ENCODE data around the gene ABHD12B.
A peak's percentile ranks its signal among the peaks of the same experiment; 100 is the strongest.

Gene ABHD12B

GRCh38 chr14:50932592-50933495 is 61.0 kb downstream of the ABHD12B start:
- TF ChIP-seq CTCF (IDR thresholded peaks at IDR 0.05) = no peak
- Histone ChIP-seq H3K9me3 (no peaks in the 10 kb centered on the region), H3K4me3 (ENCODE audit: low read depth in 1 of 2, low read length in 1 of 2) (no peak overlapping the region), H3K27me3 (no peaks in the 10 kb centered on the region), H3K27ac (peak overlapping the region; percentile 86), H3K36me3 (peaks cover 86% of the 10 kb centered on the region), H3K4me1 (ENCODE audit: control insufficient read depth in 1 of 2, insufficient read depth in 1 of 2, low read depth in 1 of 2, low read length in 1 of 2) (peaks cover 96 to 98% of the 10 kb centered on the region in 2 experiments)

DNA sequence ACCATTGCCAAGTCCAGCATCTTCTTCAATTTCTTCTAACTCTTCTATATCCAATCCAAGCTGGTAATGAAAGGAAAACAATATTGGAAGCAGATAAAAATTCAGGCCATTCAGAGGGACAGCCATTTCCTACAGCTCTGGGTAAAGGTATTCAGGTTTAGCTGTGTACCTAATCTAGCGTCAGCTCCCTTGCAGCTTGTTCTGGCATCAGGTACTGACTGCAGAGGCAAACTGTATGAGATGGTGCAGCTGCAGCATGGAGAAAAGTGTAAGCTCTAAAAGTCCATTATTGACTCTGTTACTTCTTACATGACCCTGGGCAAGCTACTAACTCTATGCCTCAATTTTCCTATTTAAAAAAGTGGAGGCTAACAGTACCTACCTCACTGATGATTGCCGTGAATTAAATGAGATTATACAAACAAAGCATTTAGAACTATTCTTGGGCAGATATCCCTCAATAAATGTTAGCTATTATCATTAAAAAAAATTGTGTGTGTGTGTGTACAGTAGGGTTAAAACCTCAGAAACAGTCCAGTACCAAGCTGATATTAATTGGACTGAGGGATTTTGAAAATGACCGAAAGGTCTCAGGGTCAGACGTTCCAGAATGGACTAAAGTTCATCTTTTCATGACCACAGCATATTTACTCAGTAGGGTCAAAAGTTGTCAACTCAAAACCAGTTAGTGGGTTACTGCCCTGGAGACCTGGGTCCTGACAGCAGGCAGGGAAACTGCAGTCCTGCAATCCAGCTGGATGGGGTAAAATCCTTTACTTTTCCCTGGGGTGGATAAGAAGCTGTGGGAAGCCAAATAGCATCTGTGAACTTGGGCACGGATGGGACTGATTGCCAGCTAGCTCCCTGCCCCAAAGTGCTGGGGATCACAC is 63.5 kb downstream of the ABHD12B start:
- peak overlapping the region; percentile 86 for H3K27ac ChIP-seq
- no peaks in the 10 kb centered on the region for H3K9me3 ChIP-seq
- peaks cover 69% of the 10 kb centered on the region for H3K36me3 ChIP-seq
- no peak for TF ChIP-seq CTCF (IDR thresholded peaks at IDR 0.05)
- peak overlapping the region in 1 of 2 experiments; percentile 99 for H3K4me3 ChIP-seq (ENCODE audit: low read depth in 1 of 2, low read length in 1 of 2)
- peaks cover 96 to 98% of the 10 kb centered on the region in 2 experiments for H3K4me1 ChIP-seq (ENCODE audit: control insufficient read depth in 1 of 2, insufficient read depth in 1 of 2, low read depth in 1 of 2, low read length in 1 of 2)
- H3K27me3 ChIP-seq = no peaks in the 10 kb centered on the region

DNA sequence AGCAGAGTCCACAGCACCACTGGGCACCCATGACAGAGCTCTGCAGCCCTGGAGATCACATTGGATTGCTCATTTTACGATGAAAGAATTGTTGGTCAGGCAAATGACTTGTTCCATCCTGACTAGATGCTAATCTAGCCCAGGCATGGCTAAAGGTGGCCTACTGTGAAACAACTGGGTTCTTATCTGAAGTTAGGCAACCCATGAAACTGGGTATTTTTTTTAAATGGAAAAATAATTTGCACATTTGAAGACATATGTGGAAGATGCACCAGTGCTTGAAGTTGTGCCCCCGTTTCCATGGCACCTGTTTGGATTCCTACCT is 64.1 kb downstream of the ABHD12B start:
- H3K9me3 ChIP-seq = no peaks in the 10 kb centered on the region
- TF ChIP-seq CTCF (IDR thresholded peaks at IDR 0.05) = no peak
- peak overlapping the region; percentile 51 to 99 for H3K4me3 ChIP-seq (ENCODE audit: low read depth in 1 of 2, low read length in 1 of 2)
- H3K4me1 ChIP-seq (ENCODE audit: control insufficient read depth in 1 of 2, insufficient read depth in 1 of 2, low read depth in 1 of 2, low read length in 1 of 2) = peaks cover 96 to 98% of the 10 kb centered on the region in 2 experiments
- H3K36me3 ChIP-seq = peaks cover 69% of the 10 kb centered on the region
- no peaks in the 10 kb centered on the region for H3K27me3 ChIP-seq
- H3K27ac ChIP-seq = peak overlapping the region; percentile 86

GRCh38 chr14:50936882-50937281 is 65.0 kb downstream of the ABHD12B start:
- Histone ChIP-seq H3K9me3 (no peaks in the 10 kb centered on the region), H3K27me3 (no peaks in the 10 kb centered on the region), H3K4me1 (ENCODE audit: control insufficient read depth in 1 of 2, insufficient read depth in 1 of 2, low read depth in 1 of 2, low read length in 1 of 2) (peaks cover 97 to 100% of the 10 kb centered on the region in 2 experiments), H3K36me3 (peaks cover 69% of the 10 kb centered on the region), H3K27ac (peak overlapping the region; percentile 86), H3K4me3 (ENCODE audit: low read depth in 1 of 2, low read length in 1 of 2) (peak overlapping the region; percentile 51 to 99)
- TF ChIP-seq CTCF (IDR thresholded peaks at IDR 0.05) = no peak

DNA sequence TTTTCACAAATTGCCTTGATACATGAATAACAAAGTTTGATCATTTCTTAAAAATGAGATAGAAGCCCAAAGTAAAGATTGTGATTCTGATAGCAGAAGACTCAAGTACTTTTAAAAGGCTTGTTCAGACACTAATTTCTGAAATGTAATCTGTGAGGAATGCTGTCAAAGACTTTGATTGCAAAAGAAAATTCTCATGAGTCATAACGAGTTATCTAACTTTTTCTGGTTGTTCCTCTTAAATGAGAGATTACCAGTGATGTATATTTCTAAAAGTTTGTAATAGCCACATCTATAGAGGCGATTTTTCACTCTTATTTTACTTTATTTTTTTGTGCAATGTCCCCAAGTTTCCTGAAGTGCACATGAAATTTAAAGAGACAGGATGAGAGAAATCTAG is 65.5 kb downstream of the ABHD12B start:
- H3K4me3 ChIP-seq (ENCODE audit: low read depth in 1 of 2, low read length in 1 of 2) = peak overlapping the region; percentile 51 to 99
- peak overlapping the region; percentile 86 for H3K27ac ChIP-seq
- H3K36me3 ChIP-seq = peaks cover 69% of the 10 kb centered on the region
- TF ChIP-seq CTCF (IDR thresholded peaks at IDR 0.05) = no peak
- H3K9me3 ChIP-seq = no peaks in the 10 kb centered on the region
- no peaks in the 10 kb centered on the region for H3K27me3 ChIP-seq
- peaks cover 97 to 100% of the 10 kb centered on the region in 2 experiments for H3K4me1 ChIP-seq (ENCODE audit: control insufficient read depth in 1 of 2, insufficient read depth in 1 of 2, low read depth in 1 of 2, low read length in 1 of 2)
